ENCODE measurements around the gene MGMT.

- no peak for TF ChIP-seq CTCF (conservative IDR thresholded peaks at IDR 0.05; ENCODE audit: low read depth, low read length)
- no peak for TF ChIP-seq USF2 (IDR thresholded peaks at IDR 0.05; ENCODE audit: low read depth, low read length)
Observed at GRCh38 chr10:129703287-129704137, 236.5 kb downstream of the MGMT start.

All from IMR-90 (cell line).